HepG2 (cell line): Measurements from ENCODE around the gene BCL2L1. TPM values are rescaled to one million over a fixed set of nuclear protein-coding genes. Genes with fewer than 3 reads are reported as not detected.

ENCODE experiments used
- AGO1 ChIP-seq: fragments of 200-400 bp; formaldehyde crosslinking; IDR thresholded peaks from 2 replicates; pipeline ENCODE4 v1.6.1; 2017; ENCODE audit warnings: mild to moderate bottlenecking, low read depth, low read length, moderate library complexity; ENCODE audit not compliant: poor library complexity, severe bottlenecking
- ARHGAP35 ChIP-seq: sonication (generic); formaldehyde crosslinking; IDR thresholded peaks from 2 replicates; pipeline ENCODE4 v1.9.0; 2022; ENCODE audit warnings: mild to moderate bottlenecking, inconsistent platforms, moderate library complexity, missing genetic modification reagents, borderline replicate concordance
- BORCS8-MEF2B ChIP-seq: sonication (generic); formaldehyde crosslinking; IDR thresholded peaks from 2 replicates; pipeline ENCODE4 v1.8.0; 2022; ENCODE audit warnings: mild to moderate bottlenecking, missing genetic modification reagents
- CHCHD3 ChIP-seq: sonication (generic); formaldehyde crosslinking; IDR thresholded peaks from 2 replicates; pipeline ENCODE4 v1.8.0; 2022; ENCODE audit warnings: mild to moderate bottlenecking, missing genetic modification reagents, moderate library complexity
- FOXM1 ChIP-seq: sonication (generic); formaldehyde crosslinking; IDR thresholded peaks from 2 replicates; pipeline ENCODE4 v1.5.0; 2020; ENCODE audit warnings: missing genetic modification reagents
- HDAC1 ChIP-seq: sonication (generic); formaldehyde crosslinking; IDR thresholded peaks from 2 replicates; pipeline ENCODE4 v1.5.1; 2020; ENCODE audit warnings: mild to moderate bottlenecking, missing genetic modification reagents
- HMG20B ChIP-seq: conservative IDR thresholded peaks from 2 replicates; pipeline ENCODE4 v1.6.1; 2016; ENCODE audit warnings: missing genetic modification reagents, missing compliant biosample characterization
- HNRNPH1 ChIP-seq: fragments of 200-400 bp; formaldehyde crosslinking; optimal IDR thresholded peaks from 2 replicates; pipeline ENCODE3; 2017; ENCODE audit warnings: mild to moderate bottlenecking, low read depth, low read length
- IKZF4 ChIP-seq: sonication (generic); formaldehyde crosslinking; IDR thresholded peaks from 2 replicates; pipeline ENCODE4 v1.5.1; 2020; ENCODE audit warnings: borderline replicate concordance, mild to moderate bottlenecking, low read depth, missing genetic modification reagents; ENCODE audit errors: not compliant biosample characterization
- MATR3 ChIP-seq: sonication (generic); formaldehyde crosslinking; IDR thresholded peaks from 2 replicates; pipeline ENCODE4 v1.4.0; 2020; ENCODE audit warnings: missing genetic modification reagents
- MTF2 ChIP-seq: sonication (generic); formaldehyde crosslinking; IDR thresholded peaks from 2 replicates; pipeline ENCODE4 v1.5.0; 2020; ENCODE audit warnings: missing genetic modification reagents, borderline replicate concordance
- NFE2L2 ChIP-seq: fragments of 150-350 bp; IDR thresholded peaks from 2 replicates; pipeline ENCODE4 v1.6.1; 2014; ENCODE audit warnings: low read length
- NKX3-1 ChIP-seq: sonication (generic); formaldehyde crosslinking; IDR thresholded peaks from 2 replicates; pipeline ENCODE4 v1.5.0; 2020; ENCODE audit warnings: missing genetic modification reagents
- NR3C1 ChIP-seq: sonication (generic); formaldehyde crosslinking; IDR thresholded peaks from 2 replicates; pipeline ENCODE4 v1.4.0; 2020; ENCODE audit warnings: missing genetic modification reagents
- POLR2G ChIP-seq: fragments of 200-400 bp; formaldehyde crosslinking; IDR thresholded peaks from 2 replicates; pipeline ENCODE4 v1.6.1; 2018; ENCODE audit warnings: mild to moderate bottlenecking, low read depth, low read length, moderate library complexity
- TARDBP ChIP-seq: sonication (generic); formaldehyde crosslinking; IDR thresholded peaks from 2 replicates; pipeline ENCODE4 v1.8.0; 2022; ENCODE audit warnings: mild to moderate bottlenecking, missing genetic modification reagents
- TEAD3 ChIP-seq: optimal IDR thresholded peaks from 2 replicates; pipeline ENCODE3; 2016; ENCODE audit warnings: borderline replicate concordance
- ZNF224 ChIP-seq: sonication (generic); formaldehyde crosslinking; IDR thresholded peaks from 2 replicates; pipeline ENCODE4 v1.5.0; 2020; ENCODE audit warnings: mild to moderate bottlenecking, missing genetic modification reagents
- ZNF24 ChIP-seq: fragments of 450-650 bp; IDR thresholded peaks from 2 replicates; pipeline ENCODE4 v1.6.1; 2017; ENCODE audit warnings: antibody characterized with exemption, mild to moderate bottlenecking
- ZNF382 ChIP-seq: sonication (generic); formaldehyde crosslinking; IDR thresholded peaks from 2 replicates; pipeline ENCODE4 v1.5.0; 2020; ENCODE audit warnings: missing genetic modification reagents, mild to moderate bottlenecking, borderline replicate concordance
- ZNF570 ChIP-seq: sonication (generic); formaldehyde crosslinking; IDR thresholded peaks from 2 replicates; pipeline ENCODE4 v1.4.0; 2020; ENCODE audit warnings: mild to moderate bottlenecking, missing genetic modification reagents, borderline replicate concordance
- polyA plus RNA-seq, 8 experiments: library from polyadenylated mRNA; depleted of rRNA in 3 of 8; stranded (reverse) in 7 of 8; unstranded in 1 of 8; fragments of >200 nt; fragmentation: Illumina TruSeq in 4 of 8; extraction: Trizol in 4 of 8; gene quantifications; 2 replicates each; pipeline versions ENCODE4 v1.2.1 to v1.2.3, GENCODE V29; 2011 to 2016; ENCODE audit warnings: low read depth in 4 of 8, missing spikeins in 1 of 8, mixed read lengths in 1 of 8; ENCODE audit not compliant: insufficient read depth in 1 of 8
- total RNA-seq, 5 experiments: library from RNA; depleted of rRNA; stranded (reverse); fragments of >200 nt; fragmentation: Illumina TruSeq; extraction: Trizol; gene quantifications; 2 replicates each; pipeline ENCODE4 v1.2.3, GENCODE V29; 2016; ENCODE audit warnings: low read depth in 1 of 5
- TF ChIP-seq, protein P1 (sequence below), 2 experiments: IDR thresholded peaks; 2 replicates each; pipeline ENCODE4 v1.6.1; 2011 to 2012; ENCODE audit warnings: low read length in 2 of 2, borderline replicate concordance in 1 of 2, low read depth in 1 of 2, mild to moderate bottlenecking in 1 of 2, moderate library complexity in 1 of 2
- TF ChIP-seq, protein P2 (sequence below): sonication (generic); formaldehyde crosslinking; IDR thresholded peaks from 2 replicates; pipeline ENCODE4 v1.5.1; 2020; ENCODE audit warnings: missing genetic modification reagents, mild to moderate bottlenecking, borderline replicate concordance

Gene BCL2L1
- total and polyA plus RNA-seq, 2 of the 13 experiments (the other 11 are each of a cell fraction or from before 2014, with no cell fraction given) = 164 to 258 TPM

DNA sequence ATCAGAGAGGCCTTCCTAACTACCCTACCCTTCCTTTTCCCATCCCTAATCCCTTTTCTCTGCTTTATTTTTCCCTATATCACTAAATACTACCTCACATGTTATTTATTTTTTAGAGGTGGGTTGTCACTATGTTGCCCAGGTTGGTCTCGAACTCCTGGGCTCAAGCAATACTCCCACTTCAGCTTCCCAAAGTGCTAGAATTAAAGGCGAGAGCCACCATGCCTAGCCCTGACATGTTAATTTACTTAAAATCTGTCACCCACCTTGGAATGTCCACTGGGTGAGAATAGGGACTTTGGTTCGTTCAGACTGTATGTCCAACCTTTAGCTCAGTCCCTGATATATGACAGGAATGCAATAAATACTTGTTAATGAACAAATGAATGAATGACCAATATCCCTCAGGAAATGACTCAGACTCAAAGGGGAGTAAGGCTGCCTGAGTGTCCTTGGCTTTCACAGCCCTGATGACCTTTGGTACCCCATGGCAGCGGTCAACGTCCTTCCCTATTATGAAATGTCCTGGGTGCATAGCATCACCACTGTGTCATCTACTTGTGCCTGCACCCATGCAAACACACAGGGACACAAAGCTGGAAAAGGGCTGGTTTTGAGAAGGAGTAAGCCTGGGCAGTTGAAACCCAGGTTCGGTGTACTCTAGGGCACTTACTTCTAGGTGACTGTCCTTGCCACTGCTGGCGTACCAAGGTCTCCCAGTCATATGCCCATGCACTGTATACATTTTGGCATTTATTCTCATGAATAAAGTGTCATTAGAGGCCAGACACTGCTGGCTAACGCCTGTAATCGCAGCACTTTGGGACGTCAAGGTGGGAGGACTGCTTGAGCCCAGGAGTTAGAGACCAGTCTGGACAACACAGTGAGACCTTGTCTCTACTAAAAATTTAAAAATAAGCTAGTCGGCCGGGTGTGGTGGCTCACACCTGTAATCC, 26.5 kb downstream of the BCL2L1 start (continued):
- TF ChIP-seq, protein P1, sequence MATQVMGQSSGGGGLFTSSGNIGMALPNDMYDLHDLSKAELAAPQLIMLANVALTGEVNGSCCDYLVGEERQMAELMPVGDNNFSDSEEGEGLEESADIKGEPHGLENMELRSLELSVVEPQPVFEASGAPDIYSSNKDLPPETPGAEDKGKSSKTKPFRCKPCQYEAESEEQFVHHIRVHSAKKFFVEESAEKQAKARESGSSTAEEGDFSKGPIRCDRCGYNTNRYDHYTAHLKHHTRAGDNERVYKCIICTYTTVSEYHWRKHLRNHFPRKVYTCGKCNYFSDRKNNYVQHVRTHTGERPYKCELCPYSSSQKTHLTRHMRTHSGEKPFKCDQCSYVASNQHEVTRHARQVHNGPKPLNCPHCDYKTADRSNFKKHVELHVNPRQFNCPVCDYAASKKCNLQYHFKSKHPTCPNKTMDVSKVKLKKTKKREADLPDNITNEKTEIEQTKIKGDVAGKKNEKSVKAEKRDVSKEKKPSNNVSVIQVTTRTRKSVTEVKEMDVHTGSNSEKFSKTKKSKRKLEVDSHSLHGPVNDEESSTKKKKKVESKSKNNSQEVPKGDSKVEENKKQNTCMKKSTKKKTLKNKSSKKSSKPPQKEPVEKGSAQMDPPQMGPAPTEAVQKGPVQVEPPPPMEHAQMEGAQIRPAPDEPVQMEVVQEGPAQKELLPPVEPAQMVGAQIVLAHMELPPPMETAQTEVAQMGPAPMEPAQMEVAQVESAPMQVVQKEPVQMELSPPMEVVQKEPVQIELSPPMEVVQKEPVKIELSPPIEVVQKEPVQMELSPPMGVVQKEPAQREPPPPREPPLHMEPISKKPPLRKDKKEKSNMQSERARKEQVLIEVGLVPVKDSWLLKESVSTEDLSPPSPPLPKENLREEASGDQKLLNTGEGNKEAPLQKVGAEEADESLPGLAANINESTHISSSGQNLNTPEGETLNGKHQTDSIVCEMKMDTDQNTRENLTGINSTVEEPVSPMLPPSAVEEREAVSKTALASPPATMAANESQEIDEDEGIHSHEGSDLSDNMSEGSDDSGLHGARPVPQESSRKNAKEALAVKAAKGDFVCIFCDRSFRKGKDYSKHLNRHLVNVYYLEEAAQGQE (IDR thresholded peaks at IDR 0.05; ENCODE audit: borderline replicate concordance in 1 of 2, low read depth in 1 of 2, low read length in 2 of 2) = peak in 1 of 2 experiments; percentile 82; a peak in 2 of 4 replicates
- TF ChIP-seq NR3C1 (CRISPR knock-in tag) = no peak
- peak; percentile 54; the same call in 1 of the 2 replicates for TF ChIP-seq NKX3-1 (CRISPR knock-in tag)
- TF ChIP-seq CHCHD3 (CRISPR knock-in tag) = no peak
- no peak for TF ChIP-seq ZNF382 (CRISPR knock-in tag)
- TF ChIP-seq NFE2L2 = peak; percentile 48
- no peak for TF ChIP-seq FOXM1
- TF ChIP-seq IKZF4 (CRISPR knock-in tag) = no peak
- no peak; the same call in 1 of the 2 replicates for TF ChIP-seq ZNF224
- TF ChIP-seq ZNF570 (CRISPR knock-in tag) = no peak
- no peak for TF ChIP-seq AGO1
- TF ChIP-seq TEAD3 (CRISPR knock-in tag) = peak; percentile 99
- peak; percentile 59 for TF ChIP-seq HNRNPH1
- TF ChIP-seq TARDBP (CRISPR knock-in tag) = peak; percentile 99
- peak; percentile 54 for TF ChIP-seq POLR2G
- TF ChIP-seq HMG20B (CRISPR knock-in tag) = peak; percentile 97
- TF ChIP-seq ARHGAP35 = peak; percentile 87; the same call in 1 of the 2 replicates
- peak; percentile 98 for TF ChIP-seq ZNF24
- no peak for TF ChIP-seq MATR3 (CRISPR knock-in tag)
- TF ChIP-seq, protein P2, sequence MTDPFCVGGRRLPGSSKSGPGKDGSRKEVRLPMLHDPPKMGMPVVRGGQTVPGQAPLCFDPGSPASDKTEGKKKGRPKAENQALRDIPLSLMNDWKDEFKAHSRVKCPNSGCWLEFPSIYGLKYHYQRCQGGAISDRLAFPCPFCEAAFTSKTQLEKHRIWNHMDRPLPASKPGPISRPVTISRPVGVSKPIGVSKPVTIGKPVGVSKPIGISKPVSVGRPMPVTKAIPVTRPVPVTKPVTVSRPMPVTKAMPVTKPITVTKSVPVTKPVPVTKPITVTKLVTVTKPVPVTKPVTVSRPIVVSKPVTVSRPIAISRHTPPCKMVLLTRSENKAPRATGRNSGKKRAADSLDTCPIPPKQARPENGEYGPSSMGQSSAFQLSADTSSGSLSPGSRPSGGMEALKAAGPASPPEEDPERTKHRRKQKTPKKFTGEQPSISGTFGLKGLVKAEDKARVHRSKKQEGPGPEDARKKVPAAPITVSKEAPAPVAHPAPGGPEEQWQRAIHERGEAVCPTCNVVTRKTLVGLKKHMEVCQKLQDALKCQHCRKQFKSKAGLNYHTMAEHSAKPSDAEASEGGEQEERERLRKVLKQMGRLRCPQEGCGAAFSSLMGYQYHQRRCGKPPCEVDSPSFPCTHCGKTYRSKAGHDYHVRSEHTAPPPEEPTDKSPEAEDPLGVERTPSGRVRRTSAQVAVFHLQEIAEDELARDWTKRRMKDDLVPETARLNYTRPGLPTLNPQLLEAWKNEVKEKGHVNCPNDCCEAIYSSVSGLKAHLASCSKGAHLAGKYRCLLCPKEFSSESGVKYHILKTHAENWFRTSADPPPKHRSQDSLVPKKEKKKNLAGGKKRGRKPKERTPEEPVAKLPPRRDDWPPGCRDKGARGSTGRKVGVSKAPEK = peak; percentile 93; the same call in 1 of the 2 replicates
- no peak for TF ChIP-seq MTF2 (CRISPR knock-in tag)
- peak; percentile 92 for TF ChIP-seq BORCS8-MEF2B
- peak; percentile 100 for TF ChIP-seq HDAC1 (CRISPR knock-in tag)
